A549 treated with Hydrocortisone at 1 μM for 4 hours (cell line): ENCODE results near the gene IL33. TPM values are rescaled to one million over a fixed set of nuclear protein-coding genes. Genes with fewer than 3 reads are reported as not detected.

Experiments
- total RNA-seq: library from RNA; stranded (reverse); fragments of 200-300 nt; extraction: Qiagen RNA extraction; gene quantifications from 5 replicates; pipeline ENCODE4 v1.2.3, GENCODE V29; 2022

The IL33 gene, protein sequence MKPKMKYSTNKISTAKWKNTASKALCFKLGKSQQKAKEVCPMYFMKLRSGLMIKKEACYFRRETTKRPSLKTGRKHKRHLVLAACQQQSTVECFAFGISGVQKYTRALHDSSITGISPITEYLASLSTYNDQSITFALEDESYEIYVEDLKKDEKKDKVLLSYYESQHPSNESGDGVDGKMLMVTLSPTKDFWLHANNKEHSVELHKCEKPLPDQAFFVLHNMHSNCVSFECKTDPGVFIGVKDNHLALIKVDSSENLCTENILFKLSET
- total RNA-seq: 0.10 to 0.55 TPM (median 0.43 TPM) in 5 replicates

DNA sequence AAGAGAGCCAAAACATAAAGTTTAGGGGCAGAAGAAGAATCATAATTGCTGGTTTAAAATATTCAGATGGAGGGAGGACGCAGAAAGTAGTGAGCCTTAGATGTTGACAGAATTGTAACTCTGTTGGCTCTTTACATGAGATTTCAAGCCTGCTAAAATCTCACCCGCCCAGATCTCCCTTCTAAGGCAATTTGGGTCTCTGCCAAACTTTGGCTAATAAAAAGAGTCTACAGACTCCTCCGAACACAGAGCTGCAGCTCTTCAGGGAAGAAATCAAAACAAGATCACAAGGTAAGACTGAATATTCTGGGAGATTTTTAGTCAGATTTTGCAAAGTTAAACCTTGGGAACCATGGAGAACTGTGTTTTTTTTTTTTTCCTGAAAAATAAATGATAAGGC is at the start of gene IL33:
Gene IL33 (plus strand): TSS at position 246 of the 400 bp plus-strand sequence. CDS start 25,888 bp downstream, outside the sequence.

Other genes with a start within 250 kb of the IL33 start
- 10.6 to 17.6 TPM (median 14.8 TPM) in 5 replicates for gene RANBP6, start 200.2 kb upstream of the IL33 start, total RNA-seq
- not detected in 5 replicates for gene TPD52L3, start 112.6 kb downstream of the IL33 start, total RNA-seq
- gene UHRF2, start 197.4 kb downstream of the IL33 start, total RNA-seq: 23.3 to 34.4 TPM (median 28.9 TPM) in 5 replicates